EL (cell line): Measurements from ENCODE around the gene CAMK1D.
"Not testable (repeated sequence)": the region's sequence is repeated elsewhere in the genome, so short reads cannot be mapped to it uniquely, and the experiment has no call there.

Experiments used
- DNase-seq: peaks from one replicate; pipeline ENCODE4 v3.0.0-alpha.2; 2016

Gene CAMK1D

DNA sequence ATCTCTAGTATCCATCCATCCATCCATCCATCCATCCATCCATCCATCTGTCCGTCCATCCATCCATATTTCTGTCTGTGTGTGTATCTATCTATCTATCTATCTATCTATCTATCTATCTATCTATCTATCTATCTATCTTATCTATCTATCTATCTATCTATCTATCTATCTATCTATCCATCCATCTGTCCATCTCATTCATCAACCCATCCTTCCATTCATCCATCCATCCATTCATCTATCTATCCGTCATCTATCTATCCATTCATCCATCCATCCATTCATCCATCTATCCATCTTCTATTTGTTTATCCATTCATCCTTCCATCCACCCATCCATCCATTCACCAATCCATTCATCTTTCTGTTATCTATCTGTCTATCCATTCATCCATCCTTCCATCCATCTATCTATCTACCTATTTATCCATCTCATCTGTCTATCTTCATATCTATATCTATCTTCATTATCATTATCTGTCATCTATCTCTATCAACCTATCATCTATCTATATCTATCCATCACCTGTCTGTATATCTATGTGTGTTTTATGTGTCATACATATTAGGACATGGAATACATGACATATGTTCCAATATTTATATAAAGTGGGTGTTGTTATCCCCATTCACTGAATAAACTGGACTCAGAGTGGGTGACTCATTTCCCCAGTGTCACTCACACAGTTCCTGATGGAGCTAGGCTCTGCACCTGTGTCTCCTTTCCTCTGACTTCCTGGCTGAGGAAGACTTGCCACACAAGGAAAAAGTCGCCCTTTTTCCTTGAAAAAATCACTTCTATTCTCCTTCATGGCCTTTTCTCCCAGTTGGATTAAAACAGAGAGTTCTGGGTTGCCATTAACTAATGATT is 452.1 kb downstream of the CAMK1D start:
- DNase-seq: no peak

DNA sequence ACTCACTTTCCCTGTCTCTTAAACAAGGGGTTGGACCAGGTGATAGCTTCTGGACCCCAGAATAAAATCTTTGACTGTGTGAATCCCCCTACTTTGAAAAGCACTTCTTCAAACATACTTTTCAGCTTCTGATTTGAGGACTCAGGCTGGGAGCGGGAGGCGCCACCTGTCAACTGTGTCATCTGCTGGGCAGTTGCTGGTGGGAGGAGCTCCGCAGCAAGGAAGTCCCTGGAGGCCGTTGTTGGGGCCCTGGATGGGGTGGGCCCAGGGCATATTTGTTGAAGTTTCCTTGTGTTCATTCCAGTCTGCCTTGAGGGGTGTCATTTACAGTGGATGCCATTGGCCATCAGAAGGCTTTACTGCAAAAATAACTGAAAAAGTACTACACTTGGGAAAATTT is 454.4 kb downstream of the CAMK1D start:
- no peak for DNase-seq

DNA sequence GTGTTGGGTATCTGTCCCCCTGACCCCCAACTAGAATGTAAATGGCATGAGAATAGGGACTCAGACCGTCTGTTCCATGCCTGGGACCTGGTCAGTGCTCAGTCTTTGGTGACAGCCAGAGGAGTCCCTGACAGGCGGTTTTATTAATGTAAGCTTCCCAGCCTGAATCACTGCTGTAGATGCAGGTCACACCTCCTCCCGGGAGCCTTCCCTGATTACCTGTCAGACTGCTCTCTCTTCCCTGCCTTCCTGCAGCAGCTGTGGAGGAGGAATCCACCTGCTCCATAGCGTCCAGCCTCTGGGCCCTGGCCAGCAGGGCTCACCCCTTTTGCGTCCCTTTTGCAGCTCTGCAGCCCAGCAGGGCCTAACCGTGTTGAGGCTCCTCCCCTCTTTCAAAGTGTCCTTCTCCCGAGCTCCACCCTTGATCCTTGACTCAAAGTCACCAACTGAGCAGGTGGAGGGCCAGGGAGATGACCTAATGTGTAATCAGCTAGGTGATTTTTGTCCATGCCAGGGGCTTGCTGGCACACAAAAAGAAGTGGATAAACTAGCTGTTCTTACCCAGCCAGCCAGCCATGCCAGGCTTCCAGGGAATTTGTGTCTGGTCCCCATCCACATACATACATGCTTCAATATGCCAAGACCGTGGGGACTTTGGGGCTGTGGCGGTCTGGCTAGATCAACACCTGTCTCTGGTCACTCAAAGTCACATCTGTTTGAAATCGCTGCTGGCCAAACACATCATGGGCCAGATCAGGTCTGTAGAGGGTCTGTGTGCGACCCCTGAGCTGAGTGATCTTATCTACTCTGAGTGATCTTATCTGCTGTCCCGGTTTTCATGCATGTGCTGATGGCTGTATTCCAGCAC is 457.1 kb downstream of the CAMK1D start:
- no peak for DNase-seq

DNA sequence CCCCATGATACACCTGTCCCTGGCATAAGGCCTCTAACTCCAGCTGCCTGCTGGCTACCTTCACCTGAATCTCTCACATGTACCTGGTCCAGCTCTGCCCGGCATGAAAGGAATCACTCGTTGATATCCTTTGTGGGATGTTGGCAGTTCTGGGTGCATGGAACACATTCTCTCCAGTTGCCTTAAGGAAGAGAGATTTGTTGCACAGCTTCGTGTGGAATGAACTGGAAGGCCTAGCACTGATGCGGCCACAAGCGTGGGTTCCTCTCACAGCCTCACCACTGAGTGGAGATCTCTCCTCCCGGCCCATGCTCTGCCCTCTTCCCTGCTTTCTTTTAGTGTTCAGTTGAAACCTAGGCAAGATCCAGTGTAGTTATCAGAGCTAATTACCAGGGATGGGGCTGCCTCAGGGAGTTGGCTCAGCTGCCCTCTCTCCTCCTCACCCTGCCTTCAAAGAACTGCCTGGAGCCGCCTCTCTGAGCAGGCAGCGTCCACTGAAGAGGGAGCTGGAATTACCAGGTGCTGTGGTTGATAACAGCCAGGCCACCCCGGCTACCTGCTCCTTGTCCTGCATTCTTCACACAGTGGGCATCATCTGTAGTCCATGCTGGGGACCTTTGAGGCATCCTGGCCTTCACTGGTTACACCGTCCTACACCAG is 457.9 kb downstream of the CAMK1D start:
- no peak for DNase-seq

DNA sequence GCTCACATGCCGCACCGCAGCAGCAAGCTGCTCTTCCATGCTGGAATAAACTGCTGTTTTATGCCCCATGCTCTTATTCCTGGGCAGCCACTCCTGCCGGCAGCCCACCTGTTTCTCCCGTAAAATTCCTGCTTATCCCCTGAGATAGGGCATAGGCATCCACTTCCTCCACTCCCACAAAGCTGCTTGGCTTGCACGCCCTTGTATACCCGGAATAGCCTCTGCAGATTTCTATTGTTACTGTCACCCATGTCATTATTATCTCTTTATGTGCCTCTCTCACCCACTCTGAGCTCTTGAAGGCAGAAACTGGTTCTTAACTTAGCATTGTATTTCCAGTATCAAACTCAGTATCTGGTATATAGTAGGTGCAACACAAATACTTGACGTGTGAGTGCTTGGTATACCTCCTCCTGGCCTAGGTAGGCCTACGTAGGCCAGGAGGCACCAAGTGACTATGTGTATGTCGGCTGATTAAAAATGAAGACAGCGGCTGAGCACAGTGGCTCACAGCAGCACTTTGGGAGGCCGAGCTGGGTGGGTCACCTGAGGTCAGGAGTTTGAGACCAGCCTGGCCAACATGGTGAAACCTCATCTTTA is 458.8 kb downstream of the CAMK1D start:
- DNase-seq: no peak

DNA sequence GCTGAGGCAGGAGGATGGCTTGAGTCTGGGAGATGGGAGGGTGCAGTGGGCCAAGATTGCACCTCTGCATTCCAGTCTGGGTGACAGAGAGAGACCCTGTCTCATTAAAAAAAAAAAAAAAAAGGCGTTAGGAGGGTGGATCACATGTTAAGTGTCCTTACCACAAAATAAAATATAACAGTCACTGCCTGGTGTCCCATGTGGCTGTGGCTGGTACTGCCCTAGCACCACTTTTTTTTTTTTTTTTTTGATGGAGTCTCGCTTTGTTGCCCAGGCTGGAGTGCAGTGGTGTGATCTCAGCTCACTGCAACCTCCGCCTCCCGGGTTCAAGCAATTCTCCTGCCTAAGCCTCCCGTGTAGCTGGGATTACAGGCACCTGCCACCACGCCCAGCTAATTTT is 460.7 kb downstream of the CAMK1D start:
- DNase-seq: not testable (repeated sequence)

DNA sequence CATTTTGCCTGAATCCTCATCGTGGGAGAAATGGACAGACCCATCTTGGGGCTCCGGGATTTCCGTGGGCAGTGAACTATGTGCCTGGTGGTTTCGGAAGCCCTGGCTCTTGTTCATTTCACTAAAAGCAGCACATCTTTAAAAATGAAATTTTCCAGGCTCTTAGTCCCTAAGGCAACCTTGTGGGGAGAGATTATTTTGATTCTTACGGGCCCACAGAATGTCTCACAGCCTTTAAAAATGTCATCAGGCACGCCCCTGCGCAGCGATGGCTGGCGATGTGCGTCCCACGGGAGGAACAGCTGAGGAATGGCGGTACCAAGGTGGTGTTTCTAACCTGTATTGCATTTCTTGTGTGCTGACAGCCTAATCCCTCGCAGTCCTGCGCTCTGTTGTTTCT is 462.5 kb downstream of the CAMK1D start:
- DNase-seq: no peak

DNA sequence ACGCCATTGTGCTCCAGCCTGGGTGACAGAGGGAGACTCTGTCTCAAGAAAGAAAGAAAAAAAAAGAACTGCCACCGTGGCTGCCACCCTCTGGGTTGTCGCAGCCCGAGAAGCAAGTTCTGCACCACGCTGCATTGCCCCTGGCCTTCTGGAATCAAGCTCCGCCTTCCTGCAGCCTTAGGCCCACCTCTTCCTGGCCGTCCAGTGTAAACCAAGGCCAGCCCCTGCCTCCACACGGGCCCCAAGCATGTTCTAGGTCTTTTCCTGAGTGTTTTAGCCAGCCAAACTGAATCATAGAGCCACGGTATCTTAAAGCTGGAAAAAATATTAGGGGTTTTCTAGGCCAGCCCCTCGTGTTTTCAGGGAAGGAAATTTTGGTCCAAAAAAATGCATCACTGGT is 463.2 kb downstream of the CAMK1D start:
- DNase-seq: no peak

DNA sequence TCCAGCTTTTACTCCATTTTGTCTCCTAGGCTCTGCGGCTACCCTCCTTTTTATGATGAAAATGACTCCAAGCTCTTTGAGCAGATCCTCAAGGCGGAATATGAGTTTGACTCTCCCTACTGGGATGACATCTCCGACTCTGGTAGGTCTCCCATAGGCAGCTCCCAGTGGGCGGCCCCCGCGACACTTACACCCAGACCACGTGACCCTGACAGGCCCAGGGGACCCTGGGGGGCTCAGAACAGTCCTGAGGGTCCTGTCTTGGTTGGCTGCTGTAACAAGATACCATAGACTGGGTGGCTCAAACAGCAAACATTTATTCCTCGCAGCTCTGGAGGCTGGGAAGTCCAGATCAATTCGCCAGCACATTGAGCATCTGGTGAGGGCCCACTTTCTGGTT is 464.8 kb downstream of the CAMK1D start:
- DNase-seq: no peak

DNA sequence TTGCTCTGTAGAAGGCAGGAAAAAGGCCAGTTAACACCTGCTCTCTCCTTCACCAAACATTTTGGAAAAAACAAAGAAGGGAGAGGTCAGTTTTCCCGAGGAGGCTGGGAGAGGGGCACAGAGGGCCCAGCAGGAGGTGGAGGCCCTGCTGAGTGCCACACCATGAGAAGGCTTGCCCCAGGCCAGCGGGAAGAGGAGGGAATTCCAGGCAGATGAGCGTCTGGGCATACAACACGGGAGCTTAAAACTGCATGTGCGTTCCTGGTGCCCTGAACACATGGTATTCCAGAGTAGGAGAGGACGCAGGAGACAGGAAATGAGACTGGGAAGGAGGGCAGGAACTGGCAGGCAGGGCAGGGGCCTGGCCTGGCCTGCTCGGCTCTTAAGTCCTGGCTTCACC is 469.7 kb downstream of the CAMK1D start:
- peak; percentile 25 for DNase-seq

DNA sequence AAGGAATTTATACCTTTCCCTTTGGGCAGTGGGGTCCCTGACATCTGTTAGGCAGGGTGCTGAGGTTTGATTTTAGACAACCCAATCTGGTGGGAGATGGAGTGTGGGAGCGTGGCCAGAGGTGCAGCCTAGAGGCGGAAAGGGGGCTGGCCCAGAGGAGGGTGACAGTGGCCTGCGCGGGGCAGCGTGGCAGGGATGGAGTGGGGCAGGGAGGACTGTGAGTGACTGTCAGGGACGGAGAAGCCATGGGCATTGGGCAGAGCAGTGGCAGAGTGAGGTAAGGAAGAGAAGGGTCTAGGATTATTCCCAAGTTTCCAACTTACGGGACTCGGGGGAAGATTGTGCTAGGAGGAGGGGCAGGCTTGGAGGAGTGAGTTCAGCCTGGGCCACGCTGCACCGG is 470.3 kb downstream of the CAMK1D start:
- DNase-seq: no peak

DNA sequence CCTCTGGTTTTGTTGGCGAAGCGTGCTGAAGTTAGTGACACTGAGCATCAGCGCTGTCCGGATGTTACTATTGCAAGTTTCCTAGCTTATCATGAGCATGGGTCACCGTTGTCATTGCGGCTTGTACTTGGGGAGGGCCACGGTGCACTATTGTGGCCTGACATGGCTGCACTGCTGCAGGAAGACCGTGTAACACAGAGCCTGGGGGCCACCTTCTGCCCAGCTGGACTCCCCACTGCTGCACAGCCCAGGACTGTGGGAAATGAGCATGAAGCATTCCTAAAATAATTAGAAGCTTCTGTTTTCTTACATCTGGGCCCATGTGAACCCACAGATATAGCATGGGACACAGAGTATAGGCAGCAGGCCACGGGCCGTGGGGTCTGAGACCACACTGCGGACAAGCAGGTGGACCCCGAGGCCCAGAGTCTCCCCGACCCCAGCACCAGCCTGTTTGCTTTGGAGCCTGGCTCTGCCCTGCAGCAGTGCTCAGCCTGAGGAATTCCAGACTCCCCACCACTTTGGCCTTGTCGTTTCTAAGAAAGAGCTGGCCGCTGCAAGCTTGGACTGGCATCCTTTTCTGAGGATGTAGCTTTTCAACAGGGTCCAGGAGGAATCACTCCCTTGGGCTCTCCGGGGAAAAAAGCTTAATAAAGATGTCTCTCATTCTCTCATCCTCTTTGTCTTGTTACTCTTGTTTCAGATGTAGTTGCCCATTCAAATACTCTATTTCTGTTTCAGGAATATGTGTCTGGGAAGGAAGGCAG is 473.0 kb downstream of the CAMK1D start:
- no peak for DNase-seq

DNA sequence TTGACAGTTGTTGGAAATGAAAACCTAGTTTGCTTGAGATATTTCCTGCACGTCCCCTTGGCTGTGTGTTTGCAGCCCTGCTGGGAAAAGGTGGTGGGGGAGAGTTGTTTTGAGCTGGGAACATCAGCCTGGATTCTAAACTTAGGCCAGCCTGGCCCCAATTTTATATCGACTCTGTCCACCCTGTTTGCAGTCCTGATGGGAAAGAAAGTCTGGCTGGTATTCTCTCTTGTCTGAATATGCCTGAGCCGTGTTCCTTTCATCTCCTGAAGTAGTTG is 473.5 kb downstream of the CAMK1D start:
- DNase-seq: no peak

DNA sequence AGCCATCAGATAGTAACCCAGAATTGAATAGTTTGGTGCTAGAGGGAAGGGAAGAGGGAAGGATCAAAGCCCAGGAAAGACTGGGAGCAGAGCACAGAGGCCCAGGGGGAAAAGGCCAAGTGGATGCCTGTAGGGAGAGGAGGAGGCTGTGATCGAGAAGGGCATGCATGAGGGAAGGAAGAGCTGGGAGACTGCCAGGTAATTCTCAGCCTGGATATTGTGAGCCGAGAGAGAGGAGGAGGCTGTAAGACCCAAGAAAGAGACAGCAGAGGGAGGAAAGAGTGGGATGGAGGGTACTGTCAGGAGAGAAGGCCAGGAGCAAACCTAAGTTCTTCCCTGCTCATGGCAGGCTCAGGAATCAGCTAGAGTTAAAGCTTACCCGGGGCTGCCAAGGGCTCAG is 474.0 kb downstream of the CAMK1D start:
- DNase-seq: no peak

DNA sequence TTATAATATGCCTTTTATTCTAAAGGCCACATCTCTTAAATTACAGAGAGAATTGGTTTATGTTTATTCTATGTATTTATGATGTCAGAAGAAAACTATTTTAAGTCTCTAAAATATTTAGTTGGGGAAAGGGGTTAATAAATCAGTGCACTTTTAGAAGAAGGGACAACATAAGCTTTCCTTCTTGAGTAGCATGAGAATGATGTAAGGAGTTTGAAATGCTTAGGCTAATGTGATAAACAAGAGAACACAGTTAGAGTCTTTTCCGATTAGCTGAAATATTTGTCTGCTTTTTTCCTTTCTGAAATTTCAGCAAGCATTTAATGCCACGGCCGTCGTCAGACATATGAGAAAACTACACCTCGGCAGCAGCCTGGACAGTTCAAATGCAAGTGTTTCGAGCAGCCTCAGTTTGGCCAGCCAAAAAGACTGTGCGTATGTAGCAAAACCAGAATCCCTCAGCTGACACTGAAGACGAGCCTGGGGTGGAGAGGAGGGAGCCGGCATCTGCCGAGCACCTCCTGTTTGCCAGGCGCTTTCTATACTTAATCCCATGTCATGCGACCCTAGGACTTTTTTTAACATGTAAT is 476.0 kb downstream of the CAMK1D start:
- DNase-seq: peak; percentile 14

DNA sequence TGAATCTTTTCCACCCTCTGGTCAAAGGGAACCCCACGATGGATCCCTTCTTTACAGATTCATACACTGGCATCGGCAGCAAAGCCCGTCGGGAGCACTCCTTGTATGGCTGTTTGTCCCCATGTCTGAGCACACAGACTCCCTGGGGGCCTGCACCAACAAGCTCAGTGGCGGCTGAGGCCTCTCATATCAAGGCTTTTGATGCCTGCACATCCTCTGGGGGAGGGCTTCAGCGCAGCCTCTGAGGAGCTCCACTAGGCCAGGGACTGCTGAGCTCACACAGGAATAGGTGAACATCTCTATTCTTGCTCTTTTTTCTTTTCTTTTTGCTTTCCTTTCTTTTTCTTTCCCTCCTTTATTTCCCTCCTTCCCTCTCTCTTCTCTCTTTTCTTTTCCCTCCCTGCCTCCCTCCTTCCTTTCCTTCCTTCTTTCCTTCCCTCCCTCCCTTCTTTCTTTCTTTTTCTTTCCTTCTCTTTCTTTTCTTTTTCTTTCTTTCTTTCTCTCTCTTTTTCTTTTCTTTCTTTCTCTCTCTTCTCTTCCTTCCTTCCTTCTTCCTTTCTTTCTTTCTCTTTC is 477.5 kb downstream of the CAMK1D start:
- DNase-seq: no peak

DNA sequence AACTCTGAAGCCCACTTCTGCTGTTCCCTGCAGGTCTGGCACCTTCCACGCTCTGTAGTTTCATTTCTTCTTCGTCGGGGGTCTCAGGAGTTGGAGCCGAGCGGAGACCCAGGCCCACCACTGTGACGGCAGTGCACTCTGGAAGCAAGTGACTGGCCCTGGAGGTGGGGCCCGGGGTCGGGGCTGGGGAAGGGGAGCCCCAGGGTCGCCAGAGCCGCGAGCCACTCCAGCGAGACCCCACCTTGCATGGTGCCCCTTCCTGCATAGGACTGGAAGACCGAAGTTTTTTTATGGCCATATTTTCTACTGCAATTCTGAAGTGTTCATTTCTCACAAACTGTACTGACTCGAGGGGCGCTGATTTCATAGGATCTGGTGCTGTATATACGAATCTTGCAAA is 479.4 kb downstream of the CAMK1D start:
- no peak for DNase-seq

DNA sequence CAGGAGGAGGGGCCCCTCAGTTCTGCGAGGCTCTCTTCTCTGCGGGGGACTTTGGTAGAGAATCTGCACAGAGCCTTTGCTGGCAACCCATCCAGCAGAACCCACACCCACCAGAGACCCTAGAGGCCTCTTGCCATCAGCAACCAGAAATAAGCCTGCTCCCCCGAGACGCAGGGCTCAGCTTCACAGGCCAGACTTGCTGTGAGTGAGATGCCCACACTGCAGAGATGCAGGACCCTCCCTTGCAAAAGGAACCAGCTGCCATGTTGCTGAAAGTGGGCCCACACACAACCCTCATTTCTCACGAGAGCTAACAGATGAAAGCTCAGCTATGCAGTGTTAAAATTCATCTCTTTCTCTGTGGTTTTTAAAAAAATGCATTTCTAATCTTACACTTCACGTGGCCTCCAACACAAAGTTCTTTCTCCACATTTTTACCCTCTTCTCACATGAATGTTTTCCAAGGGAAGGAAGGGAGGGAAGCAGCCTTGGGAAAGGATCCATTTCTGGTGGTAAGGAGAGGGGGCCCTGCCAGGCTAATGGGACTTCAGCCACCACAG is 480.6 kb downstream of the CAMK1D start:
- DNase-seq: no peak

DNA sequence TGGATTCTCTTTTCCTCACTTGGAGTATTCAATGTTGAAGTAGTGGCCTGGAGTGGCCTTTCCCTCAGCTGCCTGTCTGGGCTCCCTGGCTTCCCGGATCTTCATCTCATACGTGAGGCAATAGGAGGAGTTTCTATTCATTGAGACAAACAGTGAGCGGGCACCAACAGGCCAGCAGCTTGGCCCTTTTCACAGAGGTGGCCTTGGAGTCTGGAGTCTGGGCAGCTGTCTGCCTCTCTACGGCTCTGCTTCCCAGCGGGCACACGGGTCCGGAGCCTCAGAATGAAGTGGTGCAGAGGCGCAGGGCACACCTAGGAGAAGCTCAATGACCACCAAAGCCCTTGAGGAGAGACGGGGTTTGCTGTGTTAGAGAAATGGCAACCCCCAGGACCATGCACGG is 482.7 kb downstream of the CAMK1D start:
- no peak for DNase-seq

DNA sequence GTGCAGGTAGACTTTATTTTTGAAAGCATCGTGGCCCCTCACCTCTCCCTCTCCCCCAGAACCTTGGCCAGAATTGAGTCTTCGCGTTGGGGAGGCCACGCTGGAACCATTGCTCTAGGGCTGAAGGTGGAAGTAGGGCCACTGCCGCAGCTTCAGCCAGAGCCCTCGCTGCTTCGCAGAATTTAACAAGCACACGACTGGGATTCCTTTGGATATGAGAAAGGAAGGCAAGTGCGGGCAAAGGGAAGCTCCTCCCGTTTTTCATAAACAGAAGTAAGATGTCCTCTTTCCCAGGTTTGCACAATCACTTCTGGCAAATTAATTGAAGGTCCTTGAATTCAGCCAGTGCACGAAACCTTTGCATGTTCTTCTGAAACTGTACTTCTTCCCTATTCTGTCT is 484.1 kb downstream of the CAMK1D start:
- DNase-seq: no peak

DNA sequence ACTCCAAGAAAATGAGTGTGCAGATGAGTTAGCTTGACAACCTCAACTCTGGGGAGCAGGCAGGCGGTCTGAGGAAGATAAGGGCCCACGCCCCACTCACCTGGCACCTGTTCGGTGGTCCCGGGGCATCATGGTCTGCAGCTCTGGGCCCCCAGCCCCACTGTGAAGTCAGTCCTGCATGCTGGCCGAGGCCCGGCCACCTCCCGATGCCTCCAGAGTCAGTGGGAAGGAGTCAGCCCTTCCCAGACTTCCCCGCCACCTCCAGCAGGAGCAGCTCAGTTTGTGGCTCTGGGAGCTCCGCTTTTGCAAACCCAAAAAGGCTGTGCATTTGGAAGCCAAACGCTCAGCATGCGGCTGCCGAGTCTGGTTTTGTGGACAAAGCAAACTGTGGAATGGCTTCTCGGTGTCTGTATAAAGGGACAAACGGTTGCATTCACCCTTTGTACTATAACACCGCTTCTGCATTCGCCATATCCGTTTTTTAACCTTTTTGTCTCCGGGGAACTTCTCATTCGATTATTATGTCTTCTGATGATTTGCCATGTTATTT is 484.8 kb downstream of the CAMK1D start:
- DNase-seq: no peak
